Heart right ventricle (tissue), 16 donors: Measurements from ENCODE around the gene CYB561D1. TPM values are rescaled to one million over a fixed set of nuclear protein-coding genes. Genes with fewer than 3 reads are reported as not detected.

Experiments
- ATAC-seq, 8 donors: fragments of 200-7000 bp; cut with Tn5 transposase; one replicate each; pipeline ENCODE4 v1.9.1; 2020; ENCODE audit warnings: mild to moderate bottlenecking in 8 of 8, moderate library complexity in 8 of 8, moderate number of reproducible peaks in 1 of 8
- DNase-seq, 2 donors: peaks; one replicate each; pipeline ENCODE4 v3.0.0-alpha.2; 2020
- H3K27ac ChIP-seq, 10 donors: fragments of 200-600 bp; sonication (generic) in 2 of 10; one replicate each; pipeline versions ENCODE4 v1.5.0 to v1.8.0; 2020 to 2022; ENCODE audit warnings: mild to moderate bottlenecking in 3 of 10
- H3K27me3 ChIP-seq, 7 donors: fragments of 200-600 bp; one replicate each; pipeline ENCODE4 v1.8.0; 2021 to 2022; ENCODE audit warnings: mild to moderate bottlenecking in 2 of 7
- H3K36me3 ChIP-seq, 9 donors: fragments of 200-600 bp; sonication (generic) in 1 of 9; one replicate each; pipeline versions ENCODE4 v1.5.0 to v1.8.0; 2020 to 2022; ENCODE audit warnings: mild to moderate bottlenecking in 2 of 9
- H3K4me1 ChIP-seq, 9 donors: fragments of 200-600 bp; sonication (generic) in 1 of 9; one replicate each; pipeline versions ENCODE4 v1.5.0 to v1.8.0; 2020 to 2022; ENCODE audit warnings: mild to moderate bottlenecking in 4 of 9
- H3K4me3 ChIP-seq, 10 donors: fragments of 200-600 bp; sonication (generic) in 2 of 10; one replicate each; pipeline versions ENCODE4 v1.5.0 to v1.8.0; 2020 to 2022; ENCODE audit warnings: mild to moderate bottlenecking in 7 of 10, moderate library complexity in 2 of 10
- H3K9me3 ChIP-seq, 11 donors: fragments of 200-600 bp in 10 of 11; sonication (generic) in 2 of 11; one replicate each; pipeline versions ENCODE4 v1.5.0 to v1.8.0; 2013 to 2022; ENCODE audit warnings: mild to moderate bottlenecking in 2 of 11, control low read depth in 1 of 11, moderate library complexity in 1 of 11
- CTCF ChIP-seq, 9 donors: fragments of 200-600 bp; sonication (generic) in 2 of 9; IDR thresholded peaks; one replicate each; pipeline versions ENCODE4 v1.5.0 to v1.8.0; 2021 to 2022; ENCODE audit warnings: antibody characterized with exemption in 9 of 9, mild to moderate bottlenecking in 5 of 9, moderate library complexity in 1 of 9
- WGBS, 2 donors: extraction: QIAGEN DNeasy Blood & Tissue Kit; methylation state at CpG; one replicate each; pipeline ENCODE4 v1.1.7; 2013; ENCODE audit warnings: inconsistent platforms in 1 of 2; 5-methylcytosine and 5-hydroxymethylcytosine counted together
- intact Hi-C, 10 donors: fragments of 100-400 bp; cut with DNase I; formaldehyde crosslinking; loops; one replicate each; pipeline versions ENCODE4 v1.11.1 to v1.14.2; 2022
- polyA plus RNA-seq, 2 donors: library from polyadenylated mRNA; stranded (reverse); fragments of 200-250 nt; gene quantifications; one replicate each; pipeline ENCODE4 v1.2.3, GENCODE V29; 2013
- total RNA-seq, 10 donors: library from RNA; stranded (reverse); fragmentation: NEBNext Ultra II Directional in 3 of 10; extraction: Animal tissue kit (Norgen Biotek cat#: 25700) in 3 of 10; gene quantifications; one replicate each; pipeline versions ENCODE4 v1.2.1 to v1.2.4, GENCODE V29; 2021 to 2023
- donor health status: Arrhythmogenic right ventricular cardiomyopathy.
- donor health status: ischemic (EF 13 %, LVEDD 7.1; RV severe dilation, severe dysfunction).
- donor health status: healthy with polysubstance abuse.
- donor health status: DM: no; HTN: yes; CAD: no.
- donor health status: DM: no; HTN: no; CAD: no.
- donor health status: ischemic (EF 25% LVEDD 6.9; RV normal size, moderate dysfunction).
- donor health status: ischemic (EF 25% LVEDD 5.7; RV mildly dilated, moderate dysfunction).
- donor health status: healthy.
- donor health status: DM: yes; HTN: yes; CAD: no.
- donor health status: Ischemic cardiomyopathy.
- donor health status: ischemic (EF 35%, LVEDD 5.7; RV mildly dilated, moderate dysfunction).
- donor health status: nonischemic (EF 11% LVEDD 7.7; RV severe dilation, severe dysfunction).
- donor health status: DM: yes; HTN: yes; CAD: no.
- donor health status: PGD.
- donor health status: ischemic (EF 29% LVEDD 5.4; RV normal size, mild dysfunction).
- donor health status: nonischemic (EF 23%, LVEDD 6.1; RV moderate dilation, normal function).

The CYB561D1 gene
- total and polyA plus RNA-seq, 12 donors, result 3.0 to 7.6 (median 4.5) TPM

GRCh38 chr1:109527846-109528695 lies 34.2 kb downstream of the CYB561D1 start:
- H3K27ac ChIP-seq, result no peak overlapping the region
- TF ChIP-seq CTCF (IDR thresholded peaks at IDR 0.05), result no peak
- intact Hi-C loops, result loop anchor here in 1 of 10 donors (10.0 kb wide), 1 partner anchor 253 kb away; no protein-coding TSS in a partner anchor
- DNase-seq (no peak), ATAC-seq (no peak)
- peaks cover 9 to 33% (median 24%) of the 10 kb centered on the region in 9 donors for H3K4me1 ChIP-seq
- 86 to 88% methylated on average over 9 of the region's 9 CpGs for WGBS, 2 donors
- H3K36me3 ChIP-seq, result no peaks in the 10 kb centered on the region
- no peak overlapping the region for H3K4me3 ChIP-seq
- peaks cover 0 to under 1% (median 0%) of the 10 kb centered on the region in 7 donors for H3K27me3 ChIP-seq
- no peaks in the 10 kb centered on the region for H3K9me3 ChIP-seq

GRCh38 chr1:109528712-109529111 lies 34.8 kb downstream of the CYB561D1 start:
- Histone ChIP-seq H3K36me3 (no peaks in the 10 kb centered on the region), H3K4me1 (peaks cover 9 to 34% (median 24%) of the 10 kb centered on the region in 9 donors), H3K27me3 (no peaks in the 10 kb centered on the region), H3K27ac (no peak overlapping the region), H3K4me3 (no peak overlapping the region), H3K9me3 (no peaks in the 10 kb centered on the region)
- DNase-seq, result no peak
- no peak for ATAC-seq
- no peak for TF ChIP-seq CTCF (IDR thresholded peaks at IDR 0.05)
- 86 to 90% methylated on average over 3 of the region's 3 CpGs for WGBS, 2 donors
- intact Hi-C loops, result loop anchor here in 1 of 10 donors (10.0 kb wide), 1 partner anchor 254 kb away; no protein-coding TSS in a partner anchor

GRCh38 chr1:109529881-109530456 lies 36.1 kb downstream of the CYB561D1 start:
- intact Hi-C loops, result loop anchor here in 9 of 10 donors (2.0 to 10.0 kb wide), 8 partner anchors 33 to 268 kb away; partner anchors contain the start of genes PSMA5 (in 4 of the 9) and PSRC1 (in 1 of the 9)
- WGBS, 2 donors, result 64 to 69% methylated on average over 8 of the region's 8 CpGs
- Histone ChIP-seq H3K4me1 (peaks cover 9 to 38% (median 25%) of the 10 kb centered on the region in 9 donors), H3K4me3 (no peak overlapping the region), H3K27ac (peak overlapping the region in 4 of 10 donors; percentile 6 to 34 (median 22)), H3K36me3 (no peaks in the 10 kb centered on the region), H3K27me3 (no peaks in the 10 kb centered on the region), H3K9me3 (no peaks in the 10 kb centered on the region)
- DNase-seq (no peak), ATAC-seq (no peak)
- TF ChIP-seq CTCF (IDR thresholded peaks at IDR 0.05), result no peak

GRCh38 chr1:109530457-109531087 lies 36.7 kb downstream of the CYB561D1 start:
- TF ChIP-seq CTCF (IDR thresholded peaks at IDR 0.05), result no peak
- H3K36me3 ChIP-seq, result no peaks in the 10 kb centered on the region
- intact Hi-C loops, result loop anchor here in 8 of 10 donors (2.0 to 10.0 kb wide), 7 partner anchors 34 to 268 kb away; partner anchors contain the start of genes PSMA5 (in 4 of the 8) and PSRC1 (in 1 of the 8)
- H3K27me3 ChIP-seq, result no peaks in the 10 kb centered on the region
- H3K4me1 ChIP-seq, result peaks cover 9 to 44% (median 29%) of the 10 kb centered on the region in 9 donors
- H3K9me3 ChIP-seq, result no peaks in the 10 kb centered on the region
- no peak overlapping the region for H3K4me3 ChIP-seq
- WGBS, 2 donors, result 59 to 66% methylated on average over 13 of the region's 13 CpGs
- ATAC-seq (no peak), DNase-seq (no peak)
- peak overlapping the region in 5 of 10 donors; percentile 6 to 34 (median 12) for H3K27ac ChIP-seq
